Retina (tissue), 1 donor: ENCODE measurements around the gene HERPUD2.
"Not testable (repeated sequence)": the region's sequence is repeated elsewhere in the genome, so short reads cannot be mapped to it uniquely, and the experiment has no call there.

Experiments
- DNase-seq: peaks from one replicate; pipeline ENCODE4 v3.0.0-alpha.2; 2016

HERPUD2 gene

DNA sequence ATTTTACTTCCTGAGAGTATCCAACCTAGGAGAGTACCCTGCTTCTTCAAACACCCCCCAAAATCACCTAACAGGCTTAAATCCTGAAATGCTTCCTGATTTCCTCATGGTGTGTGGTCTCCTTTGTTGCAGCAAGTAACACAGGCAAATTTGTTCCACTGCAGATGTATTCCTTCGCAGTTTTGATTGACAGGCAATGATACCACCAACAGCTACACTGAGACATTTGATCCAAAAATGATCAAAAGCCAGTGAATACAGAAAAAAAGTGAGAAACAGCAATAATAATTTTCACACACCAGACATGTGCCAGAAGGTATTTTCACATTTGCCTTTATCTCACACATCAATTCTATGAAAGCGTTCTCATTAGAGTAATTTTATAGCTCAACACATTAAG lies 95.9 kb downstream of the HERPUD2 start:
- no peak for DNase-seq

DNA sequence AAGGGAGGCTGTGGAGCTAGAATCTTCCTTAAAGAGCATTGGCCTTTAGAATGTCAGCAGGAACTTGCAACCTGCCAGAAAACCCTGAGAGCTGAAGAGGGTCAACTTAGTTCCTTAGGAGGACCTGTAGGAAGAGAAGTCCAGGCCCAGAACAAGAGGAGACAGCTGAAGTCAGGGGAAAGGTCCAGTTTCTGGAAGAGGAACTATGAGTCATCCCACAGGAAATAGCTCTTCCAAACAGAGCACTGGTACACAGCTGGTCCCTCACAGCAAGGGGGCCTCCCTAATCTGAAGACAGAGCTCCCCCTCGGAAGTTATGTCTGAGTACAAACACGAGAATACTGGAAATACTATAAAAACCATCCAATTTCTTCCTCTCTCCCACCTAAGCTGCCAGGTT lies 98.9 kb downstream of the HERPUD2 start:
- DNase-seq = no peak

DNA sequence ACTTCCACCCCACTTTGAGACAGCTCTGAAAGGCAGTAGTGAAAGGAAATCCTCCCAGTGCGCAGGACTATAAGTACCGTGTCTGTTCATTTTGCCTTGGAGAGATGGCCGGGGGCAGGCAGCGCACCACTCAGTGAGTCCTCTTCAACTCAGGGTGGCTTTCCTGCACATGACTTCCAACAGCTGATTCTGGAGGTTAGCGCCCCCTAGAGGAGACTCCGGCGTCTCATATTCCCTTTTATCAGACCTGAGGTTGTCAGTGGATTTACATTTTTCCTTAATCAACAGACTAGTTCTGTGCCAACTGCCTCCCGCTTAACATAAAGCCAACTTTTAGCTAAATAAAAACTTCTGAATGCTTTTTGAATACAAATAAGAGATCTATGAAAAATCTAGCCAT lies 101.0 kb downstream of the HERPUD2 start:
- no peak for DNase-seq

DNA sequence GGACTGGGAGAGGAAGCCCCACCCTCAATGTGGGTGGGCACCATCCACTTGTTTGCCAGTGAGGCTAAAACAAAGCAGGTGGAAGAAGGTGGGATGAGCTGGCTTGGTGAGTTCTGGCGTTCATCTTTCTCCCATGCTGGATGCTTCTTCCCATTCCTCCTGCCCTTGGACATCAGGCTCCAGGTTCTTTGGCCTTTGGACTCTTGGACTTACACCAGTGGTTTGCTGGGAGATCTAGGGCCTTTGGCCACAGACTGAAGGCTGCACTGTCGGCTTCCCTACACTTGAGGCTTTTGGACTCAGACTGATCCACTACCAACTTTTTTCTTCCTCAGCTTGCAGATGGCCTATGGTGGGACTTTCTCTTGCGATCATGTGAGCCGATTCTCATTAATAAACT lies 106.3 kb downstream of the HERPUD2 start:
- no peak for DNase-seq

DNA sequence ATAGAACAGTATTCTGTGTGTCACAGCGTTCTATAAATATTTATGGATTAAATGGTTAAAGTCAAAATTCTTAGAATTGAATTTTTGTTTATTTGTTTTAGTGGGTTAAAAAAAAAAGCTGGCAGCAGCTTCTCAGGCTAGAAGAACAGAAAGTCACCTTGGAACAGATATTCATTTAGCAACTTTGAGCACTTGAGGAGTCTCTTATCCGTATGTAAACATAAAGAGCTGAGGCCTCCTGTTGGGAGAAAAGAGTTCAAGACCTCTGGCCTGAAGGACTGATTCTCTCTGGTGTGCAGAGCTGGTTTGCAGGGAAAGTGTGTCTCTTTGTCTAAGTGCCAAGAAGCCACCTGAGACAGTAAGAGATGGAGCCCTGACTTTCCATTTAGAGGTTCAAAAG lies 109.9 kb downstream of the HERPUD2 start:
- DNase-seq = no peak

DNA sequence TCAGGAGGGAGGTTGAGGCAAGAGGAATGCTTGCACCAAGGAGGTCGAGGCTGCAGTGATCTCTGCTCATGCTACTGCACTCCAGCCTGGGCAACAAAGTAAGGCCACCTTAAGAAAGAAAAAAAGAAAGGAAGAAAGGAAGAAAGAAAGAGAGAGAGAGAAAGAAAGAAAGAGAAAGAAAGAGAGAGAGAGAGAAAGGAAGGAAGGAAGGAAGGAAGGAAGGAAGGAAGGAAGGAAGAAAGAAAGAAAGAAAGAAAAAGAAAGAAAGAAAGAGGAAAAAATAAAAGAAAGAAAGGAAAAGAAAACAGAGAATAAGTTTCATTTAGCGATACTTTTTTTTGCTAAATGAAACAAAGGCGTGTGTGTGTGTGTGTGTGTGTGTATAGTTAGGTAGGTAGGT lies 110.4 kb downstream of the HERPUD2 start:
- not testable (repeated sequence) for DNase-seq
